Heart left ventricle (tissue), 13 donors: ENCODE data around the gene KIAA1586.

Experiments used
- POLR2A ChIP-seq, 2 donors: fragments of 450-650 bp; IDR thresholded peaks; one replicate each; pipeline ENCODE4 v1.6.1; 2017; ENCODE audit warnings: antibody characterized with exemption in 2 of 2, mild to moderate bottlenecking in 2 of 2, moderate library complexity in 2 of 2
- TF ChIP-seq, protein P1 (sequence below), 12 donors: fragments of 200-600 bp; sonication (generic) in 4 of 12; IDR thresholded peaks; one replicate each; pipeline versions ENCODE4 v1.5.0 to v1.8.0; 2018 to 2022; ENCODE audit warnings: antibody characterized with exemption in 12 of 12, mild to moderate bottlenecking in 5 of 12
- donor health status: ischemic (EF 13 %, LVEDD 7.1; RV severe dilation, severe dysfunction).
- donor health status: DM: no; HTN: yes; CAD: no.
- donor health status: DM: no; HTN: no; CAD: no.
- donor health status: ischemic (EF 25% LVEDD 6.9; RV normal size, moderate dysfunction).
- donor health status: ischemic (EF 25% LVEDD 5.7; RV mildly dilated, moderate dysfunction).
- donor health status: ischemic (EF 35%, LVEDD 5.7; RV mildly dilated, moderate dysfunction).
- donor health status: nonischemic (EF 11% LVEDD 7.7; RV severe dilation, severe dysfunction).
- donor health status: DM: yes; HTN: yes; CAD: no.
- donor health status: PGD.
- donor health status: ischemic (EF 29% LVEDD 5.4; RV normal size, mild dysfunction).
- donor health status: nonischemic (EF 23%, LVEDD 6.1; RV moderate dilation, normal function).

- TF ChIP-seq, protein P1, sequence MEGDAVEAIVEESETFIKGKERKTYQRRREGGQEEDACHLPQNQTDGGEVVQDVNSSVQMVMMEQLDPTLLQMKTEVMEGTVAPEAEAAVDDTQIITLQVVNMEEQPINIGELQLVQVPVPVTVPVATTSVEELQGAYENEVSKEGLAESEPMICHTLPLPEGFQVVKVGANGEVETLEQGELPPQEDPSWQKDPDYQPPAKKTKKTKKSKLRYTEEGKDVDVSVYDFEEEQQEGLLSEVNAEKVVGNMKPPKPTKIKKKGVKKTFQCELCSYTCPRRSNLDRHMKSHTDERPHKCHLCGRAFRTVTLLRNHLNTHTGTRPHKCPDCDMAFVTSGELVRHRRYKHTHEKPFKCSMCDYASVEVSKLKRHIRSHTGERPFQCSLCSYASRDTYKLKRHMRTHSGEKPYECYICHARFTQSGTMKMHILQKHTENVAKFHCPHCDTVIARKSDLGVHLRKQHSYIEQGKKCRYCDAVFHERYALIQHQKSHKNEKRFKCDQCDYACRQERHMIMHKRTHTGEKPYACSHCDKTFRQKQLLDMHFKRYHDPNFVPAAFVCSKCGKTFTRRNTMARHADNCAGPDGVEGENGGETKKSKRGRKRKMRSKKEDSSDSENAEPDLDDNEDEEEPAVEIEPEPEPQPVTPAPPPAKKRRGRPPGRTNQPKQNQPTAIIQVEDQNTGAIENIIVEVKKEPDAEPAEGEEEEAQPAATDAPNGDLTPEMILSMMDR (IDR thresholded peaks at IDR 0.05), result no peak
- TF ChIP-seq POLR2A (IDR thresholded peaks at IDR 0.05), result no peak
These were observed 17.4 kb downstream of the KIAA1586 start for GRCh38 chr6:57063847-57064246.
